NCI-H1092 (cell line): ENCODE results near the gene STX19.
"Not testable (repeated sequence)": the region's sequence is repeated elsewhere in the genome, so short reads cannot be mapped to it uniquely, and the experiment has no call there.

ENCODE experiments used
- DNase-seq: peaks from one replicate; lab custom pipeline; 2025; lab: John Stamatoyannopoulos, UW

Gene STX19, protein sequence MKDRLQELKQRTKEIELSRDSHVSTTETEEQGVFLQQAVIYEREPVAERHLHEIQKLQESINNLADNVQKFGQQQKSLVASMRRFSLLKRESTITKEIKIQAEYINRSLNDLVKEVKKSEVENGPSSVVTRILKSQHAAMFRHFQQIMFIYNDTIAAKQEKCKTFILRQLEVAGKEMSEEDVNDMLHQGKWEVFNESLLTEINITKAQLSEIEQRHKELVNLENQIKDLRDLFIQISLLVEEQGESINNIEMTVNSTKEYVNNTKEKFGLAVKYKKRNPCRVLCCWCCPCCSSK

DNA sequence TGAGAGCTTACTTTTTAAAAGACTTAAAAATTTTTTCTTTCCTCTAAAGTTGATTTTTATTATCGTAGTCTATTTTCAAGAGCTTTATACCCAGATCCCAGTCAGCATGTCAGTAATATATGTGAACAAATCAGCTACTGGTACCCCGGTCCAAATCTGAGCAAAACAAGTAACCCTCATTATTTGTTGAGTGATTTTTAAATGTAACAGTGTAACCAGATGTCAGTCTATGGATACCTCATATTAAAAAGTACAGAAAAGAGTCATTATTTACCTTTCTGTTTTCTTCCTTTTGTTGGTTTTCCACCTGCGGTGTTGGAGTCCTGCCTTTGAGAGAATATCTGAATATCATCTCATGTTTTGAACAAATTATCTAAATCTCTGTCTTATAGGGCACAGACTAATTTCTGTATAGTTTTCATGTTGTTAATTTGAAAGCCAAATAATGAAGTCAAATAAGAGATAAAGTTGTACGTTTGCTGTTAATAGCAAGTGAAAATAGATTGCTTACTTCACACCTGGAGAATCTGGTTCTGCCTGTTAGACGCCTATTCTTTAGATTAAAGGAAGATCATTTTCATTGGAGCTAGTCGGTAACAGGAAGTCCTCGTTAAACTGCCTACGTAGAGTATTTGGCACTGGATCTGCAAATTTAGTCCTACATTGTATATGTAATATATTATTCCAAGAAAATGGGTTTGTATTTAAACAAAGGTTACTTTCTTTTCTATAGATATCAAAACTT, at the start of gene STX19:
TSS of gene STX19 (minus strand) at position 505 of the 745 bp plus-strand sequence. CDS start 13,328 bp downstream, outside the sequence.
- DNase-seq, result no peak

DNA sequence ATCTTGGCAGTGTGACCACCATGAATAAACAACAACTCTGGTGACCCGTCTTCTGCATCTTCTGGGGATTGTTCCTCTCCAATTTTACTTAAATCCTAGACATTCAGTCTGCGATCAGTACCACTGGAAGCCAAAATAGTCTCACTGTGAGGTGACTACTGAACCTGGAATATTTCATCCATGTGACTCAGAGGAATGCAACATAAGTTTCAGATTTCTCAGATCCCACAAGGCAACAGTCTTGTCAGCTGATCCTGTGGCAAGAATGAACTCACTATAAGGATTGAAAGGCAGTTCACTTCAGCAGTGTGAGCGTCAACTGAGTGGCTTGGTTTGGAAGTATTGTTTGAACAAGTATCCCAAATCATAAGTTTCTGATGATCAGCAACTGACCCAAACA, 47.7 kb upstream of the STX19 start:
- DNase-seq, result no peak

DNA sequence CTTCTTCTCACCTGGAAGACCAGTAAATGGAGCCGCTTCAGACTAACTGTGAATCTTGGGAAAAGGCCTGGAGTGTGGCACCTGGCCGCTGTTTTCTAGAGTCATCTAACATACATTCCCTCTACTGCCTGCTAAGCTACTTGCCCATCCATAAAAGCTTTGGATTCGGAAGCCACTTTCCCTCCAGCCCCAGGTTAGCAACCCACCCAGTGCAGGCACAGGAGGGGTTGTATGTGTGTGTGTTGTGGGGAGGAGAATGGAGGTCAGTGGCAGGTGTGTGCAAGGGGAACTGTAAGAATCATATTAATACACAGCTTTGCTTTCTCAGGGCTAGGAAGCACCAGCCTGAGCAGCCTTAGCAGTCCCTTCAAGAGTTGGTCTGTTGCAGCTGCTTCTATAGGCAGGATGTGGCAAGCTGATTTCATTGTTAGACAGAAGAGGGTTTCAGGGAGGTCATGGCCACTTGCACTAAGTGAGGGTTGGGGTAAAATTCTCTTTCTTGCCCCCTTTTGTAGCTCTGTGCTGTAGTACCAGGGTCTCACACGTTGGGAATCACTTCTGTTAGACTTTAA, 43.4 kb upstream of the STX19 start:
- no peak for DNase-seq

DNA sequence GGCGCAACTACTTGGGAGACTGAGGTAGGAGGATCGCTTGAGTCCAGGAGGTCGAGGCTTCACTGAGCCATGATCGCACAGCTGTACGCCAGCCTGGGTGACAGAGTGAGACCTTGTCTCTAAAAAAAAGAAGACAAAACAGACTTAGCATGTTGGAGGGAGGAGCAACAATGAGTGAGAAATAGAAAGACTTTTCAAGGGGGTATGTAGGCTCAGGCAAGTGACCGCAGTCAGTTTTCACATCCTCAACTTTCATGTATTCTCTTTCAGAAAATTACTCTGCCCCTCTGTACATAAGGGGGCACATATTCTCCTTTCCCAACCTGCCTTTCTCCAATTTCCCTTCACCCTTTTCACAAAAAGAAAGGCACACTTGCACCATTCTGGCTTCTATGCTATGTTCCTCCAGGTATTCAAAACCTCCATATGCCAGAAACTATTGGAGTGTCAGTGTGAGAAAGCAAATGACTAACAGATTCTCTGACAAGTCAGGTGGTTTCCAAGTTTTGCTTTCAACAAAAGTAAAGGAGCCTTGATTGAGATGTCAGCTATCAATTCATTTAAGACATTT, 42.0 kb upstream of the STX19 start:
- DNase-seq, result no peak

DNA sequence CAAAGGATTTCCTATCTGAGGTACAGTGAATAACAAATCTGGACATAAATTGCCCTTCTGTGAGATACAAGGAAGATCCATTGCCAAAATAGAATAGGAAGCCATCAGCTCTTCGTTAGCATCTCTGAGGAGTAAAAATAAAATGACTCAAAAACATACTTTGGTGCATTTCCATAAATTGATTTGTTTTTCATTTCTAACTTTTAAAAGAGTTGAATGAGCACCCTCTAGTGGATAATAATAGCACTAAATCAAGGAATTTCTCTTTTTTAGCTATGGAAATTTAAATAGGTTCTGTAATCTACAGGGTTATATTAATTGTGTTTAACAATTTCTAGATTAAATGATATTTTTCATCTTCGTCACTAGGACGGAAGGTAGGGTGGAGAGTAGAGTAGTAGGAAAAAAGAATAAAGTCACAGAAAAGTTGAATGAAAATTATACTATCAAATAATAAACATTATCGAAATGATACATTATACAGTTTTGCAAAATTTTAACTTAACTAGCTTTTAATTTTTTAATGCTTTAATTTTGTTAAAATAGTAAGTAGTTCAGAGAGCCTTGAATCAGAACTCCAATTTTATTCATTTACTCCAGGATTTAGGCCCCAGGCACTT, 40.9 kb upstream of the STX19 start:
- no peak for DNase-seq

DNA sequence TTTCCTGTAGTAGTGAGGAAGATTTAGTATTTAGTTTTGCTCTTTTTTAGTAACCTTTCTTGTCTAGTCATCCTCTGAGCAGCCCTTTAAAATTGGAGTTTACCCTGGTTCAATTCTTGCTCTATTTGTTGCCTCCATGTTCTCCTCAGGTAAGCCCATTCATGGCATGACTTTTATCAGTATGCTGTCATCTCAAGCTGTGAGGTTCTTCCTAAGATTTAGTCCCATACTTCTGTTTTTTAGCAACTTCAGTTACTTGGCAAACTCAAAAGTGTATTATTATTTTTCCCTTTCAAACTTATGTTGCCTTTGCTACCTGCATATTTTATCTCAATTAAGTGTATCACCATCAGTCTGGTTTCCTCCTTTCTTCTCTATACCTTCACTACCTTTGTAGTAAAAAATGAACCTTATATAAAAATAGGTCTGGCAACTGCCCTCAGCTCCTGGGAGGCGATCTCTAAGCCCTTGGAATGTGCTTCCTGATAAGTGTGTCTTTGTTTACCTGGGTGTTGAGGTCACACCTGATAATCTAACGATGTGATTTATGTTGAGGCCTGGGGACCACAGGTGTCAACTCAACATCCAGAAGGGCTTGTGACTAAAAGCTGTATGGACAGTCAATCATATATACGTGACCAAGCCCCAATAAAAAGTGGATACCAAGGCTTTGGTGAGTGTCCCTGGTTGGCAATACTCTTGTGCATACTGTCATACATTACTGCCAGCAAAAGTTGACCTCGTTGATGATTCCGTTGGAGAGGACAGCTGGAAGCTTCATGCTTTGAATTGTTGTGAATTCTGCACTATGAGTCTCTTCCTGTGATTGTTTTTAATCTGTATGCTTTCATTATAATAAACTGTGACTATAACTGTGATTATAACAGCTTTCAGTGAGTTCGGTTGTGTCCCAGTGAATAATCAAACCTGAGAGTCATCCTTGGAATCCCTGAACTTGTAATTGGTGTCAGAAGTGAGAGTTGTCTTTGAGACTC, 38.4 kb upstream of the STX19 start:
- no peak for DNase-seq

DNA sequence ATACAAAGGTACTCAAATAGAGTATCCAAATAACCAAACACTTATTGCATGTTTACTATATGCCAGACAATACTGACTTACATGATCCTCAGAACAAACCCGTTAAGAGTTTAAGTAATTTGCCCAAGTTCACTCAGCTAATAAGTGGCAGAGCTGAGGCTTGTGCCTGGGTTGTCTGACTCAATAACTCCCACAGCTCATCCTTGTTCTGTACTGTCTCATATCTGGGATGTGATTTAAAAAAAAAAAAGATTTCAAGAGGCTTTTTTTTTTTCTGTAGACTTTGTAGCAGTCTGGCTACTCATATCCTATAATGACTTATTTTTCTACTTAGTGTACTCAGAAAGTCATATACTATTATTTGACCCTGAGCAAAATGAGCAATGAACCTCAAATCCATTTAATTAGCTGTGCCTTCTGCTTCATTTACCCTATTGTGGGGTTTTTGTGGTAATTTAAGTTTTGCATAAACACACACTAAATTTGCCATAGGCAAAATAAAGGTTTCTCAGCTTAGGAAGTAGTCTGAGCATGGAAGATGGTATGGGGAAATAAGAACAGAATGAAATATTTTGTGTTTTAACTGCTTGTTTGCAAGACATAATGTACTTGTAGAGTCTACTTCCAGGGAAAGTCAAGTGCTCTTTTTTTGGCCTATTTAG, 37.6 kb upstream of the STX19 start:
- DNase-seq, result no peak

DNA sequence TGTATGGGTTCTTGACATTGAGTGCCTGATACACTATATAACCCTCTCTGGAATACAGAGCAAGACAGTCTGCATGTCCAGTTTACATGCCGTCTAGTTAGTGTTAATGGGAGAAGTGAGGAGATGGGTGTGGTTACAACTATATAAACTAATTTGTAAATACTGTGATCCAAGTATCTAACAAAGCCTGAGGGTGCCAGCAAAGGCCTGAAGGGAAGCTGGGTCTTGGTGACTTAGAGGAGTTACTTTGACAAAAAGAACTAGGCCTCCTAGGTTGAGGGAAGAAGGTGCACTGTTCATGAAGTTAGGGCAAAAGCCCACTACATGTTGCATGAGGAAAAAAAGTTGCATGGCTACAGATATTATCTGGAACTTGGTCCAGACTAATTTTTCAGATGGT, 36.7 kb upstream of the STX19 start:
- DNase-seq, result no peak

DNA sequence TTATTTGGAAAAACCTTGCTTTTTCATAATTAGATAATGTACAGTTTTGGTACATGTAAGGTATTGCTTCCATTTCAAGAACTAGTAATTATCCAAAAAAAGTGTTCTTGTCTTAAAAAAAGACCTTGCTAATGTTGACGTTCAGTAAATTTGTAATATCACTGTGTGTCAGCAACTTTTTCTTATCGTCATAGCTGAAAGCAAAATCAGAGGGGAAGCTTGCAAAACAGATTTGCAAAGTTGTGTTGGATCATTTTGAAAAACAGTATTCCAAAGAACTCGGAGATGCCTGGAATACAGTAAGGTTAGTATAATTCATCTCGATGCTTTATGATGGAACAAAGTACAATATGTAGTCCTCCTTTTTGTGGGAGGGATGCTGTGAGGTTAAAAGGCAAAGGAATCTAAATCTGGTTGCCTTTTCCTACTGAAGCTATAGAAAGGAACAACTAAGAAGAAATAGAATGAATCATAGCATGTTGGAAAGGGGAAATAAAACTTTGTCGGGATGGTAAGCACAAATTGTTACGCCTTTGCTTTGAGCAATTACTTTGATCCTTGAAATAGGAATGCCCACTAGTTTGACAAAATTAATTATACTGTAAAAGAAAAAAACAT, 36.0 kb upstream of the STX19 start:
- no peak for DNase-seq

DNA sequence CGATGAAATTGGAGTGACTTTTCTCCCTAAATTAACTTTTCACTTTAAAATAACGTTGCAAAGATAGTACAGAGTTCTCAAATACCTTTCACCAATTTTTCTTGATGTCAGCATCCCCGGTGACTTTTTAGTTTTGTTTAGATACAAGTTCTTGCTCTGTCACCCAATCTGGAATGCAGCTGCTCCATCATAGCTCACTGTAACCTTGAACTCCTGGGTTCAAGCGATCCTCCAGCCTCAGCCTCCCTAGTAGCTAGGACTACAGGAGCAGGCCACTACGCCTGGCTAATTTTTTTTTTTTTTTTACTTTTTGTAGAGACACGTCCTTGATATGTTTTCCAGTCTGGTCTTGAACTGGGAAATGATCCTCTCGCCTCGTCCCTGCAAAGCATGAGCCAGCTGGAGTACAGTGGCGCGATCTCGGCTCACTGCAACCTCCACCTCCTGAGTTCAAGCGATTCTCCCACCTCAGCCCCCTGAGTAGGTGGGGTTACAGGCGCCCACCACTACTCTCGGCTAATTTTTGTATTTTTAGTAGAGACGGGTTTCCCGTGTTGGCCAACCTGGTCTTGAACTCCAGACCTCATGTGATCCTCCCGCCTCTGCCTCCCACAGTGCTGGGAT, 35.2 kb upstream of the STX19 start:
- no peak for DNase-seq

DNA sequence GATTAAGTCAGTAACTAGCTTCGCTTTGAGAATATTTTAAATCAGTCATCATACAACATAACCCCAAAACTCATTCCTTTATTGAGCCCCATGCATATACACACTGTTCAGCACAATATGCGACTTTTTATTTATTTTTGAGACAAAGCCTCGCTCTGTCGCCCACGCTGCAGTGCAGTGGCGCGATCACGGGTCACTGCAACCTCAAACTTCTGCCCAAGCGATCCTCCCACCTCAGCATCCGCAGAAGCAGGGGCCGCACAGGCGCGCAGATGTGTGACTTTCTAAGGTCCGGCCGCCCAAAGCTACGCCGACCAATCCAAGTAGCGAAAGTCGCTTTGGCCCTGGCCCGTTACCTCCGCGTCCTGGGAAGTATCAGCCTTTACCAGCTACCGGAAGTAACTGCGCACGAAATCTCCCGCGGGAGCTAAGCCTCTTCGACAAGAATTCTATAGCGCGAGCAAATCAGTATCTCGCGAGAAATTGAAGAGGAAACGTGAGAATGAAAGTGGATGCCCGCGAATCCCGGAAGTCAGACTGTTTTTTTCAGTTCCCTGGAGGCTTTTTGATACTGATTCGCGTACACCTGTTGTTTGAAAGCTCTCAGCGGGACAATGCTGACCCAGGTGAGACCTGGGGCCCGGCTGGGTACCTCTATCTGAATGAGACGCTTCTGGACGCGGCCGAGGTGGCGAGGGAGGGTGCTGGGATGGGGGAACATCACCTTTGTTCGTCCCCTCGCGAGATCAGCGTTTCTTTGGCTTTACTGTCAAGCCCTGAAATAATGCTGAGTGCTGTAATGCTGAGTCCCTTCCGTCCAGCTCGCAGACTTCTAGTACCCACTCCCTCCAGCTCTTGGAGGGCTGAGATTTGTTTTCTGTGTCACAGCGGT, 34.4 kb upstream of the STX19 start, which contains the start of the genes DHFR2 and NSUN3:
TSS of gene DHFR2 (minus strand) at position 404 of the 892 bp plus-strand sequence. CDS start 1,405 bp downstream, outside the sequence.
TSS of gene NSUN3 (plus strand) at position 549 of the 892 bp plus-strand sequence. CDS start at position 615, 66 bp downstream.
- DNase-seq, result peak; percentile 95

DNA sequence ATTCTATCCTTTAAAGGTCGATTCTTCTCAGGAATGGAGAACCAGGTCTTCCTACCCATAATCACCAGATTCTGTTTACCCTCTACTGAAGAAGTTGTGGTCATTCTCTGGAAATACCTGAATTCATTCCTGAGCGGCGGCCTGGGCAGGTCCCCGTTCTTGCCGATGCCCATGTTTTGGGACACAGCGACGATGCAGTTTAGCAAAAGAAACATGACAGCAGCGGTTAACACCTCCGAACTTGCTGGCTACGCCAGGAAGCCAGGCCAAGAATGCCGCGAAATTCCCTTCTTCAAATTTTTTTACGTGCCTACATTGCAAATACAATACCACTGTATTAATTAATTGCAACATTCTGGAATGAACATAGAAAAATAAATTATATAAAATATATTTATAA, 32.9 kb upstream of the STX19 start:
- no peak for DNase-seq

DNA sequence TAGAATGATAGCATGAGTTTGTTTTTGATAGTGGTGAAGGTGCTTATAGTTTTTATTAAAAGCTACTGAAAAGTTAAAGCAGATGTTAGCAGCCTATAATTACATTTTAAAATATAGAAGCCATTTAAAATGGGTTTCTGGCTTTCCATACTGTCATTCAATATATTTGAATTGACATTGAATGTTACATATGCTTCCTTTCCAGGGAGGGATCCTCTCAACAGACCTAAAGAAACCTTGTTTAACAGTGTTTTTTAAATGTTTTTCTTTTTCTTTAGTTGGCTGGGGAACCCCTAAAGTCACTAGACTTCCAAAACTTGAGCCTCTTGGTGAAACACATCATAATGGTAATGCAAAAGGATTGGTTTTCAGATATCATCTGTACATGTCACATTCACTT, 22.1 kb upstream of the STX19 start:
- DNase-seq, result no peak

DNA sequence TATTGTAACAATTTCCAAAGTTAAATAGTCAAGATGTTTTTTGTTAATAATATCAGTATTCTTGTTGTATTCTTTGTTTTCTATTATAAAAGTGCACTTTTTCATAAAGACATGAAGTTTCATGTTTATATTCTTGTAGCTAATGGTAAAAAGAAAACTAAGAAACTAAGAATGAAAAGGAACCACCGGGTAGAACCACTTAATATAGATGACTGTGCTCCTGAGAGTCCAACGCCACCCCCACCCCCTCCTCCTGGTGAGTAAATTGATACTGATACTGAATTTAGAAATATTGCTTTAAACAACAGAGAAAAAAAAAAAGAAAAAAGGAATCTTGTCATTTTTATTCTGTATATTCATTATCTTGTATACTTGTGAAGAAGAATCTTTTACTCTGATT, 20.9 kb upstream of the STX19 start:
- DNase-seq, result no peak

DNA sequence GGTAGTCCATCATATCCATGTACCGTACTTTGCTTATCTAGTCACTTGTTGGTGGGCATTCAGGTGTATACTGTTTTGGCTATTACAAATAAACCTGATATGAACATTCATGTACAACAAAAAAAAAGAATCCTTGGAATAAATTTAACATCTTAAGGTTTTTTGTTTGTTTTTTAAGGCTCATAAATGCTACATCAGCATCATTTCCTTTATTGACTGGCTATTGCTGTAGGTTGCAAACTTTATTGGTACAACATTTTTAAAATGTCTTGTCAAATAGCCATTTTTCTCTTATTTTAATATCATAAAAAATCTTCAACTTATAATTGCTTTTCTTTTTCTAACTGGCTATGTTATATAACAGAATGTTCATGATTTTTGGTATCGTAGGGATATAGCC, 18.1 kb upstream of the STX19 start:
- DNase-seq, result no peak

DNA sequence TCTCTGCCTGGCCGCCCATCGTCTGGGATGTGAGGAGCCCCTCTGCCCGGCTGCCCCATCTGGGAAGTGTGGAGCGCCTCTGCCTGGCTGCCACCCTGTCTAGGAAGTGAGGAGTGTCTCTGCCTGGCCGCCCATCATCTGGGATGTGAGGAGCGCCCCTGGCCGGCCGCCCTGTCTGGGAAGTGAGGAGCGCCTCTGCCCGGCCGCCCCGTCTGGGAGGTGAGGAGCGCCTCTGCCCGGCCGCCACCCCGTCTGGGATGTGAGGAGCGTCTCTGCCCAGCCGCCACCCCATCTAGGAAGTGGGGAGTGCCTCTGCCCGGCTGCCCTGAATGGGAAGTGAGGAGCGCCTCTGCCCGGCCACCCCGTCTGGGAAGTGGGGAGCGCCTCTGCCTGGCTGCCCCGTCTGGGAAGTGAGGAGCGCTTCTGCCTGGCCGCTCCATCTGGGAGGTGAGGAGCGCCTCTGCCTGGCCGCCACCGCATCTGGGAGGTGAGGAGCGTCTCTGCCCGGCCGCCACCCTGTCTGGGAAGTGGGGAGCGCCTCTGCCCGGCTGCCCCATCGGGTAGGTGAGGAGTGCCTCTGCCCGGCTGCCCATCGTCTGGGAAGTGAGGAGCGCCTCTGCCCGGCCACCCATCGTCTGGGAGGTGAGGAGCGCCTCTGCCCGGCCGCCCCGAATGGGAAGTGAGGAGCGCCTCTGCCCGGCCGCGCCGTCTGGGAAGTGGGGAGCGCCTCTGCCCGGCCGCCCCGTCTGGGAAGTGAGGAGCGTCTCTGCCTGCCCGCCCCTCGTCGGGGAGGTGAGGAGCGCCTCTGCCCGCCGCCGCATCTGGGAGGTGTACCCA, 15.9 kb upstream of the STX19 start:
- not testable (repeated sequence) for DNase-seq

DNA sequence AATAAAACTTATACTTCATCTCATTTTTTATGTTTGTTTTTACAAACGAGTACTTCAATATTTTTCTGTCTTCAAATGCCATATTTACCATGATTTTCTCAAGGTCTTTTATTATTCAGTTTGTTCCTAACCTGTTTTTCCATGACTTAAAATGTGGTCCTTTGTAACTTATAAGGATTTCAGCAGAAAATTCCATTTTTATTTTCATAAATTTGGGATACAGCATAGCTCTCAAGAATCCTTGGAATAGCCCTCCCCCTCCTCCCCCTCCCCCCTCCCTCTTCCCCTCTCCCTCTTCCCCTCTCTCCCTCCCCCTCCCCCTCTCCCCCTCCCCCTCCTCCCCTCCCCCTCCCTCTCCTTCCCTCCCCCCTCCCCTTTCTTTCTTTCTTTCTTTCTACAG, 14.9 kb upstream of the STX19 start:
- DNase-seq, result no peak
